Measurements from ENCODE around the gene TOP2B.

Gene TOP2B

DNA sequence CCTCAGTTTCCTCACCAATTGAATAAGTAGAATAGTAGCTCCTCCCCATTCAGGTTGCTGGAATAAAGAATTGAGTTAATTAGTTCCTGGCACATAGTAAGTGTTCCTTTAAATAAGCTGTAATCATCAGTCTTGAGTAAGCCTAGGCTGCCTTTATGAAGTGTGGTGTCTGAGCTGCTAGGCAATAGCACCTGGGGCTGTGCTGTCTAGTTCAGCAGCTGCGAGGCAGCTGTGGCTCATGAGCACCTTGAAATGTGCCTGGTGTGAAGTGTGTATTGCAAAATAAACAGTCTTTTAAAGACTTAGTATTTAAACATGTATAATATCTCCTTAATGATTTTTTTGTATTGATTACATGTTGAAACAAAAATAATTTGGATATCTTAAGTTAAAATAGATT lies 77.6 kb downstream of the TOP2B start:
- POLR2A ChIA-PET: no interaction called here
- DNase-seq (ENCODE audit: extremely low spot score): no peak
- TF ChIP-seq NFRKB (IDR thresholded peaks at IDR 0.05) (no peak), L3MBTL2 (conservative IDR thresholded peaks at IDR 0.05) (no peak), HDGF (IDR thresholded peaks at IDR 0.05; ENCODE audit: borderline replicate concordance) (no peak), FOXA1 (IDR thresholded peaks at IDR 0.05) (no peak), ZNF384 (IDR thresholded peaks at IDR 0.05) (no peak), LEF1 (IDR thresholded peaks at IDR 0.05; ENCODE audit: borderline replicate concordance) (no peak), CTBP1 (IDR thresholded peaks at IDR 0.05; ENCODE audit: borderline replicate concordance) (no peak), SUZ12 (IDR thresholded peaks at IDR 0.05) (no peak), FOXK2 (IDR thresholded peaks at IDR 0.05) (no peak), SP1 (IDR thresholded peaks at IDR 0.05) (no peak), ARNT (IDR thresholded peaks at IDR 0.05) (no peak), TARDBP (IDR thresholded peaks at IDR 0.05) (no peak), FOXM1 (IDR thresholded peaks at IDR 0.05; ENCODE audit: borderline replicate concordance) (no peak), ELF4 (IDR thresholded peaks at IDR 0.05) (no peak), BHLHE40 (IDR thresholded peaks at IDR 0.05; ENCODE audit: borderline replicate concordance) (no peak)
- TF ChIP-seq, protein P1, sequence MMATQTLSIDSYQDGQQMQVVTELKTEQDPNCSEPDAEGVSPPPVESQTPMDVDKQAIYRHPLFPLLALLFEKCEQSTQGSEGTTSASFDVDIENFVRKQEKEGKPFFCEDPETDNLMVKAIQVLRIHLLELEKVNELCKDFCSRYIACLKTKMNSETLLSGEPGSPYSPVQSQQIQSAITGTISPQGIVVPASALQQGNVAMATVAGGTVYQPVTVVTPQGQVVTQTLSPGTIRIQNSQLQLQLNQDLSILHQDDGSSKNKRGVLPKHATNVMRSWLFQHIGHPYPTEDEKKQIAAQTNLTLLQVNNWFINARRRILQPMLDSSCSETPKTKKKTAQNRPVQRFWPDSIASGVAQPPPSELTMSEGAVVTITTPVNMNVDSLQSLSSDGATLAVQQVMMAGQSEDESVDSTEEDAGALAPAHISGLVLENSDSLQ (IDR thresholded peaks at IDR 0.05): no peak
- CTCF ChIA-PET: no interaction called here

DNA sequence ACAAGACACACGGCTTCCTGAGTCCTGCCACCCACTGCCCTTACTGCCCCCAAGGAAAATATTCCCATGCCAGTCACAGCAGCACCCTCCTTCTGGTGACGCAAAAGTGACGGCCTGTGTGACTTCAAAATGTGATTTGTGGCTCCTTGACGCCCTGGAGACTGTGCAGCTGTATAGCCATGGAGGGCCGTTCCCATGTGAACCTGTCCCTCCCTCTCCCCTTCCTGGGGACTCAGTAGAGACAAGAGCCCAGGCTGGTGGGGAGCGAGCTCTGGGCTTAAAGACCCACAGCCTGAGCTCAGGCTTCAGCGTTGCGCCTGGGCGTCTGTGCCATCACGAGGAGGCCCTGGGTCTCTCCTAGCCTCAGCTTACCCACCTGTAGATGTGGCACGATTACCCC lies 78.2 kb downstream of the TOP2B start:
- DNase-seq (ENCODE audit: extremely low spot score): no peak
- CTCF ChIA-PET: no interaction called here
- POLR2A ChIA-PET: no interaction called here
- TF ChIP-seq HDGF (IDR thresholded peaks at IDR 0.05; ENCODE audit: borderline replicate concordance) (no peak), FOXK2 (IDR thresholded peaks at IDR 0.05) (no peak), SUZ12 (IDR thresholded peaks at IDR 0.05) (no peak), SP1 (IDR thresholded peaks at IDR 0.05) (no peak), CTBP1 (IDR thresholded peaks at IDR 0.05; ENCODE audit: borderline replicate concordance) (no peak), ZNF384 (IDR thresholded peaks at IDR 0.05) (no peak), FOXM1 (IDR thresholded peaks at IDR 0.05; ENCODE audit: borderline replicate concordance) (no peak), LEF1 (IDR thresholded peaks at IDR 0.05; ENCODE audit: borderline replicate concordance) (no peak), TARDBP (IDR thresholded peaks at IDR 0.05) (no peak), ARNT (IDR thresholded peaks at IDR 0.05) (no peak), FOXA1 (IDR thresholded peaks at IDR 0.05) (no peak), ELF4 (IDR thresholded peaks at IDR 0.05) (no peak), L3MBTL2 (conservative IDR thresholded peaks at IDR 0.05) (no peak)
- TF ChIP-seq, protein P1 (IDR thresholded peaks at IDR 0.05): no peak

DNA sequence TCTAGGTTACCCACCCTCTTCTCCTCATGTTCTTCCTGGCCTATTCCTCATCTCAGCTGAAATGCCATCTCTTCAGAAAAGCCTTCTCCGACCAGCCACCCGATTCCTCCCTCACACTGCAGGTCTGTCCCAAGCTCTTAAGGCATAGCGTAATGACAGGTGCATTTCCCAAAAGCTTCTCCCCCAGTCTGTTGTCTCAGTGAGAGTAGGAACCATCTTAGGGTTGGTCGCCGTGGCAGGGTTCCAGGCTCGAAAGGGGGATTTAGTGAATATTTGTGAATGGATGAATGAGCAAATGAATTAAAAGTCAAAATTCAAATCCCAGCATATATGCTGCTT lies 78.6 kb downstream of the TOP2B start:
- POLR2A ChIA-PET: interaction anchor here (1.2 kb wide), 1 partner anchor 158 kb away, joined by 3 read pairs; the partner anchor contains the start of gene RARB
- no peak for DNase-seq (ENCODE audit: extremely low spot score)
- TF ChIP-seq TARDBP (IDR thresholded peaks at IDR 0.05) (no peak), CTBP1 (IDR thresholded peaks at IDR 0.05; ENCODE audit: borderline replicate concordance) (no peak), L3MBTL2 (conservative IDR thresholded peaks at IDR 0.05) (no peak), NFRKB (IDR thresholded peaks at IDR 0.05) (no peak), HDGF (IDR thresholded peaks at IDR 0.05; ENCODE audit: borderline replicate concordance) (no peak), BHLHE40 (IDR thresholded peaks at IDR 0.05; ENCODE audit: borderline replicate concordance) (no peak), ARNT (IDR thresholded peaks at IDR 0.05) (no peak), FOXM1 (IDR thresholded peaks at IDR 0.05; ENCODE audit: borderline replicate concordance) (no peak), FOXA1 (IDR thresholded peaks at IDR 0.05) (no peak), SUZ12 (IDR thresholded peaks at IDR 0.05) (no peak), LEF1 (IDR thresholded peaks at IDR 0.05; ENCODE audit: borderline replicate concordance) (no peak)
- TF ChIP-seq, protein P1 (IDR thresholded peaks at IDR 0.05): no peak
- CTCF ChIA-PET: no interaction called here

DNA sequence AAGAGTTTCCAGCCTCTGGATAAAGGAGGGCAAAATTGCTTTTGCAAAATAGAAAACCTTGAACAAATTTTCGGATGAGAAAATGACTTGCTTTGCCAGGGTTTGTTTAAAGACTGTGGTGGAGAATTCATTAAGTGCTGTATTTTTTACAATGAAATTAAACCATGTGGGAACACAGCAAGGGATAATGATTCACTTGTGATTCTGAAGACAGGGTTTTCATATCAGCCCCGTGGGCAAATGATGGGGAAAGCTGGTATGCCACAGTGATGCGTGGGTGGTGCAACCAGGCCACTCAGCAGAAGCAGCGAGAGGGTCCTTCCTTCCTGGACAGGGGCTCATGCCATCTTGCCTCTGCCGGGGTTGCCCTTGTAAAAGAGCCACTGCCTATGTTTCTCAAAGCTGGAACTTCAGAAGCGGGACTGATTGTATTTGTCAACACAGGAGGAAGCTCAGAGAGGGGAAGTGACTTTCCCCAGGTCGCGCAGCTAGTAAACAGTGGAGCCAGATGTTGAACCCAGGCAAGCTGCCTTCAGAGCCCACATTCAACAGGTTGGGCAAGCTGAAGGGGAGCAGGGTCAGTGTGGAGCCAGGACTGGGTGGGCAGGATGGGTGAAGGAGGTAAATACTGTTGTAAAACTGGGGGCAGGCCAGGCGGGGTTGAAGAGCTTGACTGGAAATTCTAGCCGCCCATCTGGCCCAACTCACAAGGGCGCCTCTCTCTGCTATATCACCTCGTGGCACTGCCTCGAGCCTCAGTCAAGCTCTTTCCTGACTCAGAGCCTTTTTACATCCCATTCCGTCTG lies 79.1 kb downstream of the TOP2B start:
- ChIA-PET POLR2A (interaction anchor here (1.2 kb wide), 1 partner anchor 157 kb away, joined by 3 read pairs; the partner anchor contains the start of gene RARB), CTCF (no interaction called here)
- TF ChIP-seq SP1 (IDR thresholded peaks at IDR 0.05): no peak
- TF ChIP-seq NFRKB (IDR thresholded peaks at IDR 0.05): no peak
- TF ChIP-seq SUZ12 (IDR thresholded peaks at IDR 0.05): no peak
- no peak for TF ChIP-seq FOXK2 (IDR thresholded peaks at IDR 0.05)
- TF ChIP-seq ZNF384 (IDR thresholded peaks at IDR 0.05): no peak
- TF ChIP-seq ELF4 (IDR thresholded peaks at IDR 0.05): no peak
- no peak for TF ChIP-seq BHLHE40 (IDR thresholded peaks at IDR 0.05; ENCODE audit: borderline replicate concordance)
- DNase-seq (ENCODE audit: extremely low spot score): no peak

DNA sequence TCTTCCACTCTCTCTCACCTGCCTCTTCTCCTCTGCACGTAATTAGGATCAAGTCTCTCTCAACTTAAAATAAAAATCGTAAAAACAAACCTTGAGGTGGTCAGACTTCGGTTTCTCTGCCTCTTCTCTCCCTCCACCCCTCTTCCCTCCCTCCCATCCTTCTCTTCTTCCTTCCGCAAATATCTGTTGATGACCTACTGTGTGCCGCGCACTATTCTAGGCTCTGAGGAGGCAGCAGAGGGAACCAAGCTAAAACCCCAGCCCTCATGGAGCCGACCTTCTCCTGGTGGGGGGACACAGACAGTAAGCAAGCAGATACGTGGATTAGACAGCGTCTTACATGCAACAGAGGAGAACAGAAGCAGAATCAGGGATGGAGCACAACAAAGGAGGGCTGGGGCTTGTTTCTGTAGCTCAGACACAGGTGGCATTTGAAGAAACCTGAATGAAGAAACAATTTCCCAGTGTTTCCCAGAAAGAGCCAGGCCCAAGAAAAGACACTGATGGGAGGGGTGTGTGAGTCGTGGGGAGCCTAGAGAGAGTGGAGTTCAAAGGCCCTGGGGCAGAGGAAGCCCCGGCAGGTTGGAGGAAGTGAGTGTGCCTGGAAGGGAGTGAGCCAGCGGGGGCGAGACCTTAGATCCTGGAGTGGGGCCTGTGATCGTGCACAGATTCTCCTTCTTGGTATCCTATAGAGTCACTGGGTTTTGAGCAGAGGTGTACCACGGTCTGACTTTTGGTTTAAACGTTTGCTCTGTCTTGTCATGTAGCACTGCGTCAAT lies 80.5 kb downstream of the TOP2B start:
- ChIA-PET POLR2A (no interaction called here), CTCF (interaction anchor here (0.6 kb wide), 1 partner anchor 11 kb away, joined by 3 read pairs; no protein-coding TSS in a partner anchor)
- DNase-seq (ENCODE audit: extremely low spot score): no peak
- TF ChIP-seq LEF1 (IDR thresholded peaks at IDR 0.05; ENCODE audit: borderline replicate concordance) (no peak), NFRKB (IDR thresholded peaks at IDR 0.05) (no peak), BHLHE40 (IDR thresholded peaks at IDR 0.05; ENCODE audit: borderline replicate concordance) (no peak), FOXK2 (IDR thresholded peaks at IDR 0.05) (no peak), ELF4 (IDR thresholded peaks at IDR 0.05) (no peak), SUZ12 (IDR thresholded peaks at IDR 0.05) (no peak), HDGF (IDR thresholded peaks at IDR 0.05; ENCODE audit: borderline replicate concordance) (no peak), SP1 (IDR thresholded peaks at IDR 0.05) (no peak), CTBP1 (IDR thresholded peaks at IDR 0.05; ENCODE audit: borderline replicate concordance) (no peak), ARNT (IDR thresholded peaks at IDR 0.05) (no peak), L3MBTL2 (conservative IDR thresholded peaks at IDR 0.05) (no peak)
